ENCODE data around the gene ATP6V0D1.

- TF ChIP-seq CTCF (IDR thresholded peaks at IDR 0.05 in 8 of 11, conservative IDR thresholded peaks at IDR 0.05 in 3 of 11) (no peak), POLR2A (IDR thresholded peaks at IDR 0.05) (no peak)
Observed at GRCh38 chr16:67407788-67408452, 73.0 kb downstream of the ATP6V0D1 start.
